ENCODE data around the gene DEPDC1B. TPM values are rescaled to one million over a fixed set of nuclear protein-coding genes. Genes with fewer than 3 reads are reported as not detected.
"Not testable (repeated sequence)": the region's sequence is repeated elsewhere in the genome, so short reads cannot be mapped to it uniquely, and the experiment has no call there.

DEPDC1B gene
- total RNA-seq, 4 donors from 2014 or later: 8.2 TPM; not detected in 3

DNA sequence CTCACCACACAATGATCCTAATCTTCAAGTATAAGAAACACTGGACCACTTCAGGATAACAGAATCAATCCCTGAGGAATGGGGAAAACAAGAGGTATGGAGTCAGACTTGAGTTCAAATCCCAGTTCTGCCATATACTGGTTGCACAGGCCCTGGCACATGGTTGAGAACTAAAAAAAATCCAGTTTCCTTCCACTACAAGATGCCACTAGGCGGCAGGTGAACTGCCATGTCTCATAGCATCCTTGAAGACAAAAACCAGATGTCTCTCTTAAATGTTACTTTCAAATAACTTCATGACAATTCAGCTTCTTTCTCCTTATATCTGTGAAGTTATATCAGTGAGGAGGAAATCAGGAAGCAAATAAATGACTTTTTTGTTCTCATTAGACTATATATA lies 11.0 kb downstream of the DEPDC1B start:
- intact Hi-C loops (cut with DNase I; ENCODE audit: low total_unique reads): no loop called here
- Histone ChIP-seq H3K9me3 (no peaks in the 10 kb centered on the region), H3K36me3 (no peaks in the 10 kb centered on the region), H3K27me3 (no peaks in the 10 kb centered on the region), H3K4me3 (no peak overlapping the region), H3K27ac (no peak overlapping the region), H3K4me1 (no peaks in the 10 kb centered on the region)
- no peak for TF ChIP-seq POLR2A (IDR thresholded peaks at IDR 0.05)
- TF ChIP-seq, protein P1, sequence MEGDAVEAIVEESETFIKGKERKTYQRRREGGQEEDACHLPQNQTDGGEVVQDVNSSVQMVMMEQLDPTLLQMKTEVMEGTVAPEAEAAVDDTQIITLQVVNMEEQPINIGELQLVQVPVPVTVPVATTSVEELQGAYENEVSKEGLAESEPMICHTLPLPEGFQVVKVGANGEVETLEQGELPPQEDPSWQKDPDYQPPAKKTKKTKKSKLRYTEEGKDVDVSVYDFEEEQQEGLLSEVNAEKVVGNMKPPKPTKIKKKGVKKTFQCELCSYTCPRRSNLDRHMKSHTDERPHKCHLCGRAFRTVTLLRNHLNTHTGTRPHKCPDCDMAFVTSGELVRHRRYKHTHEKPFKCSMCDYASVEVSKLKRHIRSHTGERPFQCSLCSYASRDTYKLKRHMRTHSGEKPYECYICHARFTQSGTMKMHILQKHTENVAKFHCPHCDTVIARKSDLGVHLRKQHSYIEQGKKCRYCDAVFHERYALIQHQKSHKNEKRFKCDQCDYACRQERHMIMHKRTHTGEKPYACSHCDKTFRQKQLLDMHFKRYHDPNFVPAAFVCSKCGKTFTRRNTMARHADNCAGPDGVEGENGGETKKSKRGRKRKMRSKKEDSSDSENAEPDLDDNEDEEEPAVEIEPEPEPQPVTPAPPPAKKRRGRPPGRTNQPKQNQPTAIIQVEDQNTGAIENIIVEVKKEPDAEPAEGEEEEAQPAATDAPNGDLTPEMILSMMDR (IDR thresholded peaks at IDR 0.05): no peak
- no peak for DNase-seq

DNA sequence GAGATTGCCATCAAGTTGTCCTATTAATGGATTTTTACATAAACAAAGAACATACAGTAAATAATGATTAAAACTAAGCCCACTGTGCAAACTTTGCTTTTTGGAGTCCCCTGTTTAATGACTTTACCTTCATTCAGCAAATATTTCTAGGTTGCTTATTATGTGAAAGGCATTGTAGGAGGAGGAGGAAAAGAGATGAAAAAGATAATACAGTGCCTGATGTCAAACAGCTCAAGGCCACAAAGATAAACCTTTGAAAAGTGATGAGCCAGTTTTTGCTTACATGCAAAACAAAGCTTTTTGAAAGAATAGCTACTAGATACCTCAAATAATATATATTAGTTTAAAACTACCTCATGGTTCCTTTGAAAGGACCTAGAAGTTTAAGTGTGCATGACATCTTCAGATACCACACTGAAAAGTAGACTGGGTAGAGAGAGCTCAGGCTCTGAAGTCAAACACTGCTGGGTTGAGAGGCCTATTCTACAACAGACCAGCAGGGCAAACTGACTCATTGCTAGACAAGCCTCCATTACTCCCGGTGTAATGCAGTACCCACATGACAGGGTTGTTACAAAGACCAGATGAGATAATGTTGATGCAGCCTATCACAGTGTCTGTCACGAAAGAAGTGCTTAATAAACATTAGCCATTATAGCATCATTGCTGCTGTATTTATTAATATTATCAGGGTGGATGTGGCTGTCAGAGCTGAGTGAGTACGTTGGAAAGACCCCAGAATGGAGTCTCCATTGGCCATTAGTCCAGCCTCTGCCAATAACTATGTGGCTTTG lies 11.8 kb downstream of the DEPDC1B start:
- intact Hi-C loops (cut with DNase I; ENCODE audit: low total_unique reads): no loop called here
- TF ChIP-seq, protein P1 (IDR thresholded peaks at IDR 0.05): no peak
- no peak for TF ChIP-seq POLR2A (IDR thresholded peaks at IDR 0.05)
- Histone ChIP-seq H3K4me3 (no peak overlapping the region), H3K27me3 (no peaks in the 10 kb centered on the region), H3K4me1 (no peaks in the 10 kb centered on the region), H3K9me3 (no peaks in the 10 kb centered on the region), H3K27ac (no peak overlapping the region), H3K36me3 (no peaks in the 10 kb centered on the region)
- no peak for DNase-seq

DNA sequence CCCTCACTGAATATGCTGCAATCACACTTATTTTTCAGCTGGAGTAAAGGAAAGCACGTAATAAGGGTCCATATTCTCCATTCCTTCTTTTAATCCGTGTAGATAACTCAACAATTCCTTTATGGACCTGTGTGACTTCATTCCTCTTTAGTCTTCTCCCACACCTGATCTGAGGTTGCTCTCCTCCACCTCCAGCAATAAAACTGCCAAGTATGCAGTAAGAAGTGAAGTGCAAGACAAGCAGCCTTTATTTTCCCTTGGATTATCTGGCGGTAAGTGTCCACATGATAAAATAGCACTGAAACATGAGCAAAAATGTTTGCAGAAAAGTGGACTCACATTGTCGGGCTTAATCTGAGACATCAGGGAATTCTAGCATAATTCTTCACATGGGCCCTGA lies 13.8 kb downstream of the DEPDC1B start:
- H3K27ac ChIP-seq: no peak overlapping the region
- no peak for TF ChIP-seq POLR2A (IDR thresholded peaks at IDR 0.05)
- TF ChIP-seq, protein P1 (IDR thresholded peaks at IDR 0.05): no peak
- H3K4me1 ChIP-seq: no peaks in the 10 kb centered on the region
- no peaks in the 10 kb centered on the region for H3K9me3 ChIP-seq
- no peaks in the 10 kb centered on the region for H3K36me3 ChIP-seq
- DNase-seq: no peak
- no peaks in the 10 kb centered on the region for H3K27me3 ChIP-seq
- intact Hi-C loops (cut with DNase I; ENCODE audit: low total_unique reads): no loop called here
- H3K4me3 ChIP-seq: no peak overlapping the region

DNA sequence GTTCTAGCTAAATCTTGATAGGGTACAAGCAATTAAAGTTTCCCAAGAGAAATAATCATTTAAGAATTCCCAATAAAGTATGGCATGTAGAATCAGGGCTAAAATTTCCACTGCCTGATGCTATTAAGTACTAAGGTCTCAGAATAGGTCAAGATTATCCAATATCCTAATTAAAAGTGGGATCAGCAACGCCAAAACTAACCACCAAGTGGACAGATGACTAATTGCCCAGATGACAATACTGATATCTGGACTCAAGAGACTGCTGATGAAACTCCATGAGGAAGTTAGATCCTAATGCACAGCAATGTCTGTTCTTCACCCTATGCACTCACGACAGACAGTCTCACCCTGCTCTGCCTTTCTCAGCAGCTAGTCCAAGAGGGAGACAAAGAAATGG lies 14.3 kb downstream of the DEPDC1B start:
- Histone ChIP-seq H3K4me1 (no peaks in the 10 kb centered on the region), H3K27ac (no peak overlapping the region), H3K9me3 (no peaks in the 10 kb centered on the region), H3K4me3 (no peak overlapping the region), H3K27me3 (no peaks in the 10 kb centered on the region), H3K36me3 (no peaks in the 10 kb centered on the region)
- intact Hi-C loops (cut with DNase I; ENCODE audit: low total_unique reads): no loop called here
- DNase-seq: no peak
- no peak for TF ChIP-seq POLR2A (IDR thresholded peaks at IDR 0.05)
- TF ChIP-seq, protein P1 (IDR thresholded peaks at IDR 0.05): no peak

- Histone ChIP-seq H3K4me1 (no peaks in the 10 kb centered on the region), H3K27ac (no peak overlapping the region), H3K4me3 (no peak overlapping the region), H3K27me3 (no peaks in the 10 kb centered on the region), H3K36me3 (no peaks in the 10 kb centered on the region), H3K9me3 (no peaks in the 10 kb centered on the region)
- no peak for DNase-seq
- TF ChIP-seq POLR2A (IDR thresholded peaks at IDR 0.05): no peak
- TF ChIP-seq, protein P1 (IDR thresholded peaks at IDR 0.05): no peak
- intact Hi-C loops (cut with DNase I; ENCODE audit: low total_unique reads): no loop called here
Measured at GRCh38 chr5:60685028-60685427, 14.9 kb downstream of the DEPDC1B start.

GRCh38 chr5:60682007-60682406 lies 18.0 kb downstream of the DEPDC1B start:
- H3K27me3 ChIP-seq; H3K9me3 ChIP-seq; H3K4me3 ChIP-seq; DNase-seq; intact Hi-C loops (cut with DNase I; ENCODE audit: low total_unique reads); H3K4me1 ChIP-seq; H3K36me3 ChIP-seq; H3K27ac ChIP-seq: not testable (repeated sequence)

Data from uterus (tissue), 4 donors.